ENCODE data around the gene NFATC1.

Gene NFATC1

GRCh38 chr18:79509536-79509930 lies 113.8 kb downstream of the NFATC1 start:
- no peak for DNase-seq

DNA sequence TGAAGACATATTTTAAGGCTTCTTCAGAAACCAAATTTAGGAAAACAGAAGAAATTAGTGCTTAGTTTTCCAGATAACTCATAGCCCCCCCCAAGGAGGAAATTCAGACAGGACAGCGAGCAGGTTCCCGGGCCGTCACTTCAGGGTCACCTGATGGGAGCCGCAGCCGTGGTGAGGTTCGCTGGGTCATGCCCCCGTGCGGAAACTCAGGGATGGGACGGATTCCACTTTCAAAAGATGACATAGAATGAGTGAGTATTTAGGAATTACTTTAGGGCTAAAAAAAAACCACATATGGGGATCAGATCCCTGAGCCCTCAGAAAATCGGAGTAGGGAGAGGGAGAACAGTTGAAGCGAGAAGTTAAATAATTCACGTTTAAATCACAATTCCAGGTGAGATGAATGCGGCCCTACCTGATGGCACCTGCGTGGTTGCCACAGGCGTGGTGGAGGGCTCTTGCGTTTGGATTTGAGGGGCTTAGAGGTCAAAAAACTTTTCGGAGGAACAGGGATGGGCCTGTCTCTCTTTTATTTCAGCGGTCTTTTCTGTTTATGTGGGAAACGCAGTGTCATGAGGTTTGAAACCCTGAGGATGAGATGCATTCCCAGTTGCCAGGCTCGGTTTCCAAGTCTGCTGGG lies 114.4 kb downstream of the NFATC1 start:
- DNase-seq, result no peak

DNA sequence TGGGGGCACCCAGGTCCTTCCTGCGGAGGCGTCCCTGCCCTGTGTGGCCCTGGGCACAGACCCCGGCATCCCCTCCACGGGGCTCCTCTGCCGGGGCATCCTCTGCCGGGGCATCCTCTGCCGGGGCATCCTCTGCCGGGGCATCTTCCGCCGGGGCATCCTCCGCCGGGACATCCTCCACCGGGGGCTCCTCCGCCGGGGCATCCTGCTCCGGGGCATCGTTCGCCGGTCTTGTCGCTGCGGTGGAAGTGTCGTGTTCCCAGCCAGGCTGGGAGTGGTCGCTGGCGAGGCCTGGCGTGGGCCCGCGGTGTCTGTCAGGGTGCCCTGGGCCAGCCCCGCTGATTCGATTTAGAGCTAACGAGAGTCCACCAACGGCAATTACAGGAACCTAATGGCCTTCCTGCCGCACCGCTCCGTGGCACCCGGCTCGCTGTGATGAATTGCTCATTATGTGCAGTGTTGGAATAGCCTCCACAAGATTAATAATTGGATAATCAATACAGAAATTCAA lies 115.1 kb downstream of the NFATC1 start:
- no peak for DNase-seq

DNA sequence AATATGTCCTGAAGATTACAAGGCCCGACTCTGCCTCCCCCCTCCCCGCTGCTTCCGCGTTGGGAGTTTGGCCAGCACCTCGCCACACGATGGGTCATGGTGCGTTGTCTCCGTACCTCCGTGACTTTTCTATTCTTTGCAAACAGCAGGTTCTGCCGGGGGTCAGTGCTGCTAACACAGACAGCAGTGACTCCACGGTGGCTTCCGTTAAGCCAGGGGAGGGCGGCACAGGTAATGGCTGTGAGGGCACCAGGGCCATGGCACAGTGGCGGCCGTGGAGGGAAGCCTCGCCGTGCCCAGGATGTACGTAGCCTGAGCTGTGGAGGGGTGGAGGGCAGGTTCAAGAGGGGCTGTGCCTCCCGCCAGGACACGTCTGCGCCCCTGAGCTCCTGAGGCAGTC lies 115.5 kb downstream of the NFATC1 start:
- DNase-seq, result no peak

GRCh38 chr18:79511671-79512301 lies 116.1 kb downstream of the NFATC1 start:
- no peak for DNase-seq

- DNase-seq, result no peak
Measured at GRCh38 chr18:79512461-79513380, 117.0 kb downstream of the NFATC1 start.

GRCh38 chr18:79513381-79514081 lies 117.8 kb downstream of the NFATC1 start:
- DNase-seq, result no peak

GRCh38 chr18:79515331-79515730 lies 119.6 kb downstream of the NFATC1 start:
- no peak for DNase-seq

DNA sequence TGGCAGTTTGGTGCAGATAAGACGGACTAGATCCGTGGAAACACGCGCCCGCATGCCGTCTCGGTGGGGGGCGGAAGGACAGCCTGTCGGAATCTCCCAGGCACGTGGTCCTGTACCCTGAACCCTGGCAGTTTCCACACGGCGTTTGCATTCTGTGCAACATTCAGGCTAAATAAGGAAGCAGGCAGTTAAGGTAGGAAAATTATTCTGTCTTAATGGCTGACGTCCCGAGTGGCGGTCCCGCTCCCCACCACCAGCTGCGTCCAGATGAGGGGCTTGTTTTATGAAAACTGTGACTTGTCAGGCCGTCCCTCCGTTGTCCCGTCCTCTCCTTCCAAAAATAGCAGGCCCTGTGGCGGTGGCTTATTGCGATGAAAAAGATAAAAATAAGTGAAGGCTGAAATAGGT lies 120.2 kb downstream of the NFATC1 start:
- no peak for DNase-seq

DNA sequence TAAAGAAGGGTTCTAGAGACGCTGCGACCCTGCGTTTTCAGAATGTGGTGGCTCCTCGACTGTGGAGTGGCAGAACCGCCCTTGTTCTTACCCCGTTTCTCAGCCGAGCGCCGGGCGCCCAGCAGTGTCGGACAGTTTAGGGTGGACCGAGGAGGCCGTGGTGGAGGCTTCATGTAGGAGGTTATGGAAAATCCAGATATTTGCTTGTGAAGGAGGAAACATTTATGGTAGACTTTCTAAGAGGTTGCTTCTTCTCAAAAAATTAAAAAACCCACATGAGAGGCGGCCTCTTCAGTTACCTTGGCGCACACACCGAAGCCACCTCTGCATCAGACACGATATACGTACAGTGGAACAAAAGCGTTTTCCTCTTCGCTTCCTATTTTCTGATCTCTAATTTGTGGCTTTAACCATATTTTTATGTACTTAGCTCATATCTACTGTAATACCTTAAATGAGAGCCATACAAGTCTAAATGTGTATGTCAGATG lies 120.8 kb downstream of the NFATC1 start:
- DNase-seq, result no peak

DNA sequence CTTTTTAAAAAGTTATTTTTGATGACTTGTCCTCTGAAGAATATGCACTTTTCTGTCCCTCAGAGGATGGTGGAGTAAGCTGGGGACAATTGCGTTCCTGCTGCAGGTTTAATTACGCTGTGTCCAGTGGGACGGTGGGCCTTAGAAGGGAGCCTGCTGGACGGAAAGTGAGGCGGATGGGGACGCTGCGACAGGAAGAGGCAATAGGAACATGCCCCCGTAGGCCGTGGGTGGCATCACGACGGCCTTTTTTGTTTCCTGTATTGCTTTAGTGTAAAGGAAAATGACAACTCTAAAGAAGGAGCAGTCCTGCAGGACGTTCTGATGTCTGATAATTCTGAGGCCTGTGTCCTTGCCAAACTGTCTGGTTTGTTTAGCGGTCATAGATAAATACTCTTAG lies 121.6 kb downstream of the NFATC1 start:
- DNase-seq, result no peak

GRCh38 chr18:79518028-79518682 lies 122.4 kb downstream of the NFATC1 start:
- DNase-seq, result no peak

DNA sequence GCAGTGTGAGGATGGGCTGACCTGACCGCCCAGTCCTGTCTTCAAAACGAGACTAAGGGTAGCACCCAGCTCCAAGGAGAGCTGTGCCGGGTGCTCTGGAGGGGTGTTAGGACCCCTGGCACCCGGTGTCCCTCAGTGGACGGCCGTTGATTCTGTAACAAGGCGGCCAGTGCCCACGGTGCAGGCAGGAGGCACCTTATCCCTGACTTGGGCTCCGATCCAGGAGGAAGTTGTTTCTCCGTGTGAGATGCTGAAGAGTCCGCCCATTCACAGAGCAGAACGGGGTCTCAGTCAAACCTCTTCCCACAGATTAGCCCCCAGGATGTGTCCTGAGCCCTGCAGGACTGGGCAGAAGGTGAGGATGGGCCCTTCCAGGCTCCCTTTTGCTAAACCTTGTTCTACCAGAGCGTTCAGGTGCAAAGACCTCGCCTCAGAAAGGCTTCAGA lies 123.0 kb downstream of the NFATC1 start:
- no peak for DNase-seq

DNA sequence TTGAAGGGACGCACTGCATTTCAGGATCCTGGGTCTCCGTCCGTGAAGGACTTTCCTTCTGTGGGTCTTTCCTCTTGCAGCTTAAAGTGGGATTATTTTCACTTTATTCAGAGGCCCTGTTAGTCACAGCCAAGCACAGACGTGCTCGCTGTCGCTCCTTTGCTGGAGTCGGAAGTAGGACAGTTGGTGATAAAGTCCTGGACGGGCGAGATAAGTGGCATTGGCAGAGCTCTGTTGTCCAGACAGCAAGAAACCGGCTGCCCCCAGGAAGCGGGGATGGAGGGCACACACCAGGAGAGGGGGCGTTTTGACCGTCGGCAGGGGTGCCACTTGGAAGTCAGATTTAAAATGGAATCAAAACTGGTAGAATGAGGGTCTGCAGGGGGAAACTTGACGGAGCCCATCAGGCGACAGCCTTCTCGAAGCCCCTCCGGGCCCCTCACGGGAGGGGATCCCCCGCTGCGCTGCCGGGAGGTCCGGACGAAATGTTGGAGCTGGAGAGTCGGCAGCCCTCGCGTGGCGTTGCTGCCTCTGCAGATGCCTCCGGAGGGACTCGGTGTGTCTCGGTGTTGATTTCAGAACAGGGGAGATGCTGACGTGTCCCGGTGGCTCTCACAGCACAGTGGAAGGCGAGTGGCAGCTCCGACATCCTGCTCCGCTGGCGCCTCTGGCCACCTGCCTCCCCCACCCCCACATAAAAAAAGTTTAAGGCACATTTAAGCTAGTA lies 124.2 kb downstream of the NFATC1 start:
- no peak for DNase-seq

- no peak for DNase-seq
Measured at GRCh38 chr18:79520478-79521390, 125.0 kb downstream of the NFATC1 start.

GRCh38 chr18:79521416-79522205 lies 125.9 kb downstream of the NFATC1 start:
- no peak for DNase-seq

DNA sequence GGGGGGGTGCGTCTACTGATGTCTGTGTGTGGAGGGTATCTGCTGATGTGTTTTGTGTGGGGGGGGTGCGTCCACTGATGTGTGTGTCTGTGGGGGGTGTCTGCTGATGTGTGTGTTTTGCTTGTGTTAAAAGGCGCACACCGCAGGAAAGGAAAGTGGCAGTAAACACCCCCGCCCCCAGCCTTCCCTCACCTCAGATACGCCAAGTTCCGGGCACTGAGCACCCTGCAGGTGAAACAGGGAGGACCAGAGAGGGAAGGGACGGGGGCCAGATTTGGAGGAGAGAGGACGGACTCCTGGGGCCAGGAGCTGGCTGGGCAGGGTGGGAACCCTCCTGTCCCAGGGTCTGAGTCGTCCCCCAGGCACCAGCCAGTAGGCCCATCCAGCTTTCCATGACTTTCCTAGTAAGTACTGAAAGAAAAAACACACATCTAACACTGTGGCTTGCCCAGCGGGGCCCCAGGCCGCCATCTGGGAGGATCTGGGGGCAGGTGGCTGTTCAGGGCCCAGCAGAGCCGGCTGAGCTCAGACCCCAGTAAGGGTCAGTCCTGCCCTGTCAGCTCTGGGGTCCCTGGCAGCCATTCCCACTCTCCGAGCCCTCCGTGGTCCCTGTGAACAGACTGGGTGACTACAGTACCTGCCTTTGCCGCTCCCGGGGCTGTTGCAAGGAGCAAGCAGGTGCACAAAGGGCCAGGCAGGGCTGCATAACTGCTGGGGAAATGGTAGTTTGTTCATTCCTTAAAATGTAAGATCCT lies 126.9 kb downstream of the NFATC1 start:
- DNase-seq, result no peak

DNA sequence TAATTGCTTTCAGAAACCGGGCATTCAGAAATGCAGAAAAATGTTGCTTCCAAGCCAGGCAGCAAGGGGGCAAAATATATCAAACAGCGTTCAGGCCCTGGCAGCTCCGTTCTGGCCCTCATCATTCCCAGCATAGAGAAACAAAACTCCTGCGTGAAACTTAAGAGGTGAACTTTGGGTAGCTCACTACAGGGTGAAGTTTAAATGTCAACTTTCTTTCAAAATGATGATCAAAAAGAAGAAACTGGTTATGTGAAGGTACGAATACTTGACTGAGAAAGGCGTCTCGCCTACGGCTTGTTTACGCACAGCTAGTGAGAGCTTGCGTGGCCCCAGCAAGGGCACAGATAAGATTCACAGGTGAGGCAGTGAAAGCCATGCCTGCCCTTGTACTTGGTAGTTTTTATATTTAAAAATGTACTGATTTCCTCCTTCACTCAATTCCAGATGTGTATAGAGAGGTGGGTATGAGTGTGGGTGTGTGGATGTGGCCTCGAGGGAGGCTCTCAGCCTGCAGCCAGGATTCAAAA lies 127.5 kb downstream of the NFATC1 start:
- DNase-seq, result no peak

Data from C1 segment of cervical spinal cord (tissue), 14 donors.